Osteocyte (in vitro differentiated cells): ENCODE data around the gene HDDC2. TPM values are rescaled to one million over a fixed set of nuclear protein-coding genes. Genes with fewer than 3 reads are reported as not detected.
A peak's percentile ranks its signal among the peaks of the same experiment; 100 is the strongest.

Experiments
- DNase-seq: peaks from one replicate; pipeline ENCODE4 v3.0.0; 2021; ENCODE audit warnings: mixed read lengths; ENCODE audit not compliant: unreplicated experiment; ENCODE audit errors: extremely low spot score
- H3K27ac Mint-ChIP-seq: one replicate; pipeline ENCODE4 v1.8.0; 2021; ENCODE audit warnings: mild to moderate bottlenecking, mixed read lengths; ENCODE audit not compliant: unreplicated experiment
- H3K27me3 Mint-ChIP-seq: one replicate; pipeline ENCODE4 v1.8.0; 2021; ENCODE audit warnings: mixed read lengths; ENCODE audit not compliant: unreplicated experiment
- H3K36me3 Mint-ChIP-seq: one replicate; pipeline ENCODE4 v1.8.0; 2021; ENCODE audit warnings: mixed read lengths; ENCODE audit not compliant: unreplicated experiment
- H3K4me1 Mint-ChIP-seq: one replicate; pipeline ENCODE4 v1.8.0; 2021; ENCODE audit warnings: mixed read lengths; ENCODE audit not compliant: unreplicated experiment
- H3K4me3 Mint-ChIP-seq: one replicate; pipeline ENCODE4 v1.8.0; 2021; ENCODE audit warnings: mild to moderate bottlenecking, moderate library complexity, mixed read lengths; ENCODE audit not compliant: unreplicated experiment
- H3K9me3 Mint-ChIP-seq: one replicate; pipeline ENCODE4 v1.8.0; 2021; ENCODE audit warnings: mixed read lengths; ENCODE audit not compliant: unreplicated experiment
- CTCF ChIP-seq: fragments of 200-600 bp; sonication (generic); IDR thresholded peaks from 2 replicates; pipeline ENCODE4 v1.5.0; 2021; ENCODE audit warnings: antibody characterized with exemption, mild to moderate bottlenecking, moderate library complexity
- total RNA-seq: library from RNA; stranded (reverse); gene quantifications from 2 replicates; pipeline ENCODE4 v1.2.1, GENCODE V29; 2021

The HDDC2 gene
- total RNA-seq, 1 donor from 2014 or later = 56.6 TPM

DNA sequence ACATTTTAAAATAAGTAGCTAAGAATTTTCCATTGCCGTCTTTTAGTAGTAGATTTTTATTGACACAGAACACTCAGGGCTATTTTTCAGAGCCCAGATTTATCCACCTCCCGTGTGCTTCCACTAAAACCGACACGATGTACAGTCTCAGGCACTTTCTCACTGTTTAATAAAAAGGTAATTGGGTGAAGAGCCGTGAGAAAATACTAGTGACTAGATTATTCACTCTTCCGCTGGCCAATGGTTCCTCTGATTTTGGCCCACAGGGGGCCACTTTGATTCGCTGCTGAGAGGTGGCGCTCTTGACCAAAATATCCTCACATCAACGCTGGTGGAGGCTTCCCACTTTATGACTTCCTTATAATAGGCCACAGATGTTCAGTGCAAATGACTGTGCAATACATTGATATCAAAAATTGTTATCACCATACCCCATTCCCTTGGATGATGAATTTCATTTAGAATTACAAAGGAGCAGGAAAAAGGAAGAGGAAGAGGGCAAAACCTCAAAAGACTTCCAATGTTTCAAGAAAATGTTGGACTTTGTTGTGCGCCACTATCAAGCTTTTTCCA is 12.3 kb upstream of the HDDC2 start:
- H3K27ac Mint-ChIP-seq = no peak overlapping the region
- no peaks in the 10 kb centered on the region for H3K27me3 Mint-ChIP-seq
- H3K9me3 Mint-ChIP-seq = no peaks in the 10 kb centered on the region
- no peak overlapping the region for H3K4me3 Mint-ChIP-seq
- DNase-seq = no peak
- H3K4me1 Mint-ChIP-seq = peaks cover 12% of the 10 kb centered on the region
- H3K36me3 Mint-ChIP-seq = no peaks in the 10 kb centered on the region
- TF ChIP-seq CTCF = peak; percentile 96

GRCh38 chr6:125312950-125313349 is 11.2 kb upstream of the HDDC2 start:
- DNase-seq = no peak
- Mint-ChIP-seq H3K27ac (no peak overlapping the region), H3K27me3 (no peaks in the 10 kb centered on the region), H3K36me3 (no peaks in the 10 kb centered on the region), H3K9me3 (no peaks in the 10 kb centered on the region), H3K4me1 (peaks cover 15% of the 10 kb centered on the region), H3K4me3 (no peak overlapping the region)
- no peak for TF ChIP-seq CTCF

DNA sequence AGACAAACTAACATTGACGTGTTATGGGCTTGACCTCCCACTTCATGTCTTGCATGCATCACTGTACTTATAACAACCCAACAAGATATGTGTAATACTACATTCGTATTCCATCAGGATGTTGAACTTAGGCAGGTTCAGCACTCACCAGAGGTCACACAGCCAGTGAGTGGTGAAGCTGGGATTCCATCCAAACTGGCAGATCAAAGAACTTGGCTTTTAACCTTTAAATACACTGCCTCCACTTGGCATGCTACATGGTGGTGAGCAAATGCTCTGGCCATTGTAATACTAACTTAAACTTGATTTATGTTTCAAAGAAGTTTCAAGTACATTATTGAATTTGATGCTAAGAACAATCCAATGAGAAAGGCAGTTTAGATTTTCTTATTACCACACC is 10.7 kb upstream of the HDDC2 start:
- H3K27ac Mint-ChIP-seq = no peak overlapping the region
- DNase-seq = no peak
- no peaks in the 10 kb centered on the region for H3K36me3 Mint-ChIP-seq
- H3K27me3 Mint-ChIP-seq = no peaks in the 10 kb centered on the region
- no peak overlapping the region for H3K4me3 Mint-ChIP-seq
- H3K4me1 Mint-ChIP-seq = peaks cover 20% of the 10 kb centered on the region
- H3K9me3 Mint-ChIP-seq = no peaks in the 10 kb centered on the region
- TF ChIP-seq CTCF = no peak

DNA sequence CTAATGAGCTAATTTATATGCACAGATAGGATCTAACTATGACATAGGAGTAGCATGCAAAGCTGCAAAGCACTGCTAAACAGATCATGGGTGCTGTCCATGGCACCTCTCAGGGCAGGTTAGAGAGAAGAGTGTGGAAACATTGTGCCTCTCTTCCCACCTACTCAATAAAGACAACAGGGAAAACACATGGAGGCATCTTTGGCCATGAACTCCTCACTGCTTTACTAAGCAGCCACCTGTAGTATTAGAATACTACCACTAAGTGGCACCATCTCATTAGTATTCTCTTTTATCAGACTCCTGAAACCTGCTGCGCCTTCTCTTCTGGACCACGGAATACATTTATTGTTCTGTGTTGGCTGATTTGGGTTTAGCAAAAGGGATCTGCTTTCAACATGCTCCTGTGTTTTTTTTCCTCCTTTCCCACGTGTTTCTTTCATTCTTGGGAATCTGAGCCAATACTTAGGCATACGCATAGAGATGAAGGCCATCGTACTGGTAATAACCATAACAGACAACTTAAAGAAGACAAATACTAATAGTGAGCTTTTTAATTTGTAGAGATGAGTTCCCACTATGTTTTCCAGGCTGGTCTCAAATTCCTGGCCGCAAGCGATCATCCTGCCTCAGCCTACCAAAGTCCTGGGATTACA is 9.4 kb upstream of the HDDC2 start:
- H3K27ac Mint-ChIP-seq = no peak overlapping the region
- H3K36me3 Mint-ChIP-seq = no peaks in the 10 kb centered on the region
- DNase-seq = no peak
- H3K27me3 Mint-ChIP-seq = no peaks in the 10 kb centered on the region
- TF ChIP-seq CTCF = peak; percentile 85
- no peaks in the 10 kb centered on the region for H3K9me3 Mint-ChIP-seq
- no peak overlapping the region for H3K4me3 Mint-ChIP-seq
- peaks cover 29% of the 10 kb centered on the region for H3K4me1 Mint-ChIP-seq

GRCh38 chr6:125307964-125308615 is 6.3 kb upstream of the HDDC2 start:
- Mint-ChIP-seq H3K27ac (no peak overlapping the region), H3K27me3 (no peaks in the 10 kb centered on the region), H3K36me3 (peaks cover 4% of the 10 kb centered on the region), H3K9me3 (peaks cover 7% of the 10 kb centered on the region), H3K4me1 (peaks cover 29% of the 10 kb centered on the region), H3K4me3 (no peak overlapping the region)
- no peak for TF ChIP-seq CTCF
- no peak for DNase-seq
